Peyer's patch (tissue), 4 donors: Measurements from ENCODE around the gene CCDC12.

Experiments used
- CTCF ChIP-seq, 6 experiments: fragments of 450-650 bp in 4 of 6; fragments of 200-600 bp in 2 of 6; sonication (generic) in 1 of 6; IDR thresholded peaks; one replicate each; pipeline ENCODE4 v1.5.1; 2017 to 2019; ENCODE audit warnings: antibody characterized with exemption in 6 of 6, mild to moderate bottlenecking in 3 of 6, moderate library complexity in 1 of 6
- POLR2A ChIP-seq, 2 donors: fragments of 450-650 bp; IDR thresholded peaks; one replicate each; pipeline ENCODE4 v1.5.1; 2017; ENCODE audit warnings: antibody characterized with exemption in 2 of 2, mild to moderate bottlenecking in 2 of 2, moderate library complexity in 2 of 2

GRCh38 chr3:46966811-46967210 is 9.7 kb downstream of the CCDC12 start:
- TF ChIP-seq POLR2A (IDR thresholded peaks at IDR 0.05), result no peak
- no peak for TF ChIP-seq CTCF (IDR thresholded peaks at IDR 0.05)
